HG03064 (cell line): Measurements from ENCODE around the gene FHAD1.

ENCODE experiments used
- ATAC-seq: cut with Tn5 transposase; IDR thresholded peaks from one replicate; pipeline ENCODE4 v1.9.1; 2021; ENCODE audit warnings: low read depth; ENCODE audit not compliant: unreplicated experiment

FHAD1 gene

DNA sequence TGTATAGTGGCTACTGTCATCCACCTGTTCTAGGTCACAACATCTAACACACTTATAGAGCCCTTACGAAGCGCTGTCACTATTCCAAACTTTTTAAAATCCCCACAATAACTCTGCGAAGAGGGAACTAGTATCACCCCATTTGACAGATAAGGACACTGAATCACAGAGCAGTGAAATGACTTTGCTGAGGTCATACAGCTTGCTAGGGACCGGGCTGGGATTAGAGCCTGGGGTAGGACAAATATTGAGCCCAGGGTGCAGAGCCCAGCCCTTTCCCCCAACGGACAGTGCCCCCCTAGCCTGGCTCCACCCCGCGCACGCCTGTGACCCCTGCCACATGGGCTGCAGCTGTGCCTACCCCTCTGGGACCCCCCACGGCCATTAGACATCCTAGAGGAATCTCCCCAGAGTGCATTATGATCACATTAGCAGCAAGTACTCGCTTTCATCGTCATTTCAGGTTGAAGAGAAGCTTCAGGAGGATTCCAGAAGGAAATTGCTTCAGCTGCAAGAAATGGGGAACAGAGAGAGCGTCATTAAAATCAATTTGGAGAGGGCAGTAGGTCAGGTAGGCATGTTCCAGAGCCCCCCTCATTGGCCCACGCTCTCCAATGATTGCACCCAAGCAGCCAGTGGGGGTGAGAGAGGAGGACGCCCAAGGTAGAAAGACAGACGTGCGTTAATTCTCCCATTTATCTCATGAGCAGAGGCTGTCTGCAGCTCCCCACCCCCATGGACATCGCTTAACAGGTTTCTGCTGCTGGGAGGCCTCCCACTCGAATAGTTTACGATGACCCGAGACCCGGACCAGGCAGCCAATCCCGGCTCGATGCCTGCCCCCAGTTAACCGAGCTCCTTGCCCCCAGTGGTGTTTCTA lies 77.2 kb downstream of the FHAD1 start:
- no peak for ATAC-seq

DNA sequence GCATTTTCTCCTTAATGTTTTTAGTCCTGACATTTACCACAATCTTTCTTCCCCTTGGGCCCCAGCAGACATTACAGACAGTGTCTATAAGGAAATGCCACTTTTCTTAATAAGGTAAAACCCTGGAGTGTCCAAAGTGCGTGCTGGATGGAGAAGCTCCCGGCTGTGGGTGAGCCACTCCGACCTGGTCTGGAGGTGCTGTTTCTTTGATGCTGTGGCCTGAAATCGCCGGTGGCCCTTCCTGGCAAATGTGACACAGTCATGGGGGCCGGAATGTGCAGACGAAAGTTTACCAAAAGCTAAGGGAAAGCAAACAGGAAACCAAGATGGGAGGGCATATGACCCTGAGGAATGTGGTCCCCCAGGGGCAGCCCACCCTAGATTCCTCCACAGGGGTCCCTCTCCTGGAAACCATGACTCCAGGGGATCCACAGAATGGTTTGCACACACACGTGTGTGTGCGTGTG lies 77.9 kb downstream of the FHAD1 start:
- no peak for ATAC-seq

DNA sequence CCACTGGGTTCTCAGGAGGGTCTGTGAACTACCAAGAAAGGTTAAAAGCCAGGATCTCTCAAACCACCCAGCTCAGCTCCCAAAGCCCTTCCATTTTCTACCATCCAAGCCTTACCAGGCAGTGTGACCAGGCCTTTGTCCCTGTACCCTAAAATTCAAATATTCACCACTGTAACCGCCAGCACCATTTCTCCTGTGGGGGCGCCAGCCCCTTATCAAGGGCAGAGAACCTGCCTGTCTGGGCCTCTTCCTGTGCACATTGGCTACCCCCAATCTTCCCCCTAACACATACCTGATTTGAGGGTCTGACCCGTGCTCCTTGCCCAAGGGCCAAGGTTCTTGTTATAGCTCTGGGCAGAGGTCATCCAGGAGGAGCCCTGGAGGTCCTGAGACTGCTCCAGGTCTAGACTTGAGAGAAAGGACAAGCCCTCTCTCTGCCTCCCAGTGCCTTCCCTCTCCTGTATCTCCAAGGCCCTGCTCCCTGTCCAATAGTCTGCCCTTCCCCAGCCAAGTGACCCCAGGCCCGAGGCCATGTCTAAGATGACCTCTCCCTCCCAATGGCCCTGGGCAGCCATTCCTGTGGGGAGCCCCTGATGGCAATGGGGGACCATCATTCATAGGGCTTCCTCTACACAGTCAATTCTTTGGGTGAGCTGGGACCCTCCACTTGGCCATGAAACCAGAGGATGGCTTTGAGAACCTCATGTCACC lies 78.5 kb downstream of the FHAD1 start:
- ATAC-seq, result no peak

- ATAC-seq, result no peak
These were observed 79.9 kb downstream of the FHAD1 start for GRCh38 chr1:15326691-15327588.

GRCh38 chr1:15328351-15329103 lies 81.5 kb downstream of the FHAD1 start:
- ATAC-seq, result no peak

DNA sequence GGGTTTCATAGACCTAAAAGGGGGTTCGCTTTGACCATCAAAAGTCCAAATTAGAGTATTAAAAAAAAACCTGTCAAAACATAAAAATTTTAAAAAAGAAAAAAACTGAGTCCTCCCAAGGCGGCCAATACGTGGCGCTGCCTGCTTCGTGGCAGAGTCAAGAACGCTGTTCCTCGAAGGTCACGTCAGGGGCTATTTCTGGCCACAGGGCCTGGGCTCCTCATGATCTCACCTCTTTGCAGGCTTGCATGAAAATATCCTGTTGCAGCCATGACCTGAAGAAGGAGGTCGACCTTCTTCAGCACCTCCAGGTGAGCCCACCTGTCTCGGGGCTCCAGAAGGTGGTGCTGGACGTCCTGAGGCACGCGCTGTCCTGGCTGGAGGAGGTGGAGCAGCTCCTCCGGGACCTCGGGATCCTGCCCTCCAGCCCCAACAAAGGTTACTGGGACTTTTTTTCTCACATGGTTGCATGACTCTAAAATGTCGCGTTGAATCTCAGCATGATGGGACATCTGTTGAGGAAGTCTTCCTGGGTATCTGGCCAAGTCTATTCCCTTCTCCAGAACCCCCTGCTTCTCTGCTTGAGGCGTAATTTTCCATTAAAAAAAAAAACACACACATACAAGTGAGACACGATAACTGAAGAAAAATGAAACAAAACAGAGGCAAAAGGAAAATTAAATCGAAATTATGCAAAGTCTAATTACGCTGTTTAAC lies 82.2 kb downstream of the FHAD1 start:
- ATAC-seq, result no peak

GRCh38 chr1:15330028-15330427 lies 83.0 kb downstream of the FHAD1 start:
- no peak for ATAC-seq

DNA sequence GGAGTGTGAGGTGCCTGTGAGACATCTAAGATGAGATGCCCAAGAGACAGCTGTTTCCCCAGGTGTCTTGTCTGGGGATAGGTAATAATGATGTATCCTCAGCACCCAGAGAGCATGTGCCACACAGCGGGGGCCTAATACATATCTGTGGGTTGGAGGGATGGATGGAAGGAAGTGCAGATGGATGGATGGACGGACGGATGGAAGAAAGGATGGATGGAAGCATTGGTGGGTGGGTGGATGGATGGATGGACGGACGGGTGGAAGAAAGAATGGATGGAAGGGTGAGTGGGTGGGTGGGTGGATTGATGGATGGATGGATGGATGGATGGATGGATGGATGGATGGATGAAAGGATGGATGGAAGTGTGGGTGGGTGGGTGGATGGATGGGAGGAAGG lies 84.2 kb downstream of the FHAD1 start:
- no peak for ATAC-seq

GRCh38 chr1:15331734-15332133 lies 84.7 kb downstream of the FHAD1 start:
- no peak for ATAC-seq

DNA sequence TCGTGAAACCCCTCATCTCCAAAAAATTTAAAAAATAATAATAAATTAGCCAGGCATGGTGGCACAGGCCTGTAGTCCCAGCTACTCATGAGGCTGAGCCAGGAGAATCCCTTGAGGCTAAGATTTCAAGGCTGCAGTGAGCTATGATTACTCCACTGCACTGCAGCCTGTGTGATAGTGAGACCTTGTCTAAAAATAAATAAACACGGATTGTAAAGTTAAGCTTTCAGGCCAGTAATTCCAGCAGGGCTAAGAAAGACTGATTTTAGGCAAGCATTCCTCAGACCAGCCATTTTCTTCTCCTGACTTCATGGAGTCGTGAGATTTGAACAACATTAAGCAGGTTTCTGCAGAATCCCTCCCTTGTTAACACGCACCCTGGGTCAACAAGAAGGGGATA lies 85.5 kb downstream of the FHAD1 start:
- no peak for ATAC-seq

- ATAC-seq, result no peak
These were observed 86.1 kb downstream of the FHAD1 start for GRCh38 chr1:15332952-15333715.

DNA sequence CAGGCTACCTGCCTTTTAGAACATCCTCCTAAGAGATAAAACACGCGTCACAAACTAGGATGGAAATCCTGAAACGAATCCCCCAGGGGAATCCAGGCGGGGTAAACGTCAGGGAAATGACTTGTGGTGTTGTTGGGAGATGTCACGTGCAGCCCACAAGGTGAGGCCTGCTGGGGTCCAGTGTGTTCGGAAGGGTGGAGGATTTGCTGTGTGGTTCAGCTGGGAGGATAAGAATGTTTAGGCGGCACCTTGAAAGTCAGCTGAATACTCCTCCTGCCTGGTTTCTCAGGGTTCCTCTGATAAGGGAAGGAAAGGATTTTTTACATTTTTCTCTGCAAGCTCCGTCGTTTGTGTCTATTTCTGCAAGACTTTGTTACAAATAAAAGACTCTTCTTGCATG lies 88.0 kb downstream of the FHAD1 start:
- no peak for ATAC-seq

- no peak for ATAC-seq
These were observed 89.8 kb downstream of the FHAD1 start for GRCh38 chr1:15336866-15337265.

DNA sequence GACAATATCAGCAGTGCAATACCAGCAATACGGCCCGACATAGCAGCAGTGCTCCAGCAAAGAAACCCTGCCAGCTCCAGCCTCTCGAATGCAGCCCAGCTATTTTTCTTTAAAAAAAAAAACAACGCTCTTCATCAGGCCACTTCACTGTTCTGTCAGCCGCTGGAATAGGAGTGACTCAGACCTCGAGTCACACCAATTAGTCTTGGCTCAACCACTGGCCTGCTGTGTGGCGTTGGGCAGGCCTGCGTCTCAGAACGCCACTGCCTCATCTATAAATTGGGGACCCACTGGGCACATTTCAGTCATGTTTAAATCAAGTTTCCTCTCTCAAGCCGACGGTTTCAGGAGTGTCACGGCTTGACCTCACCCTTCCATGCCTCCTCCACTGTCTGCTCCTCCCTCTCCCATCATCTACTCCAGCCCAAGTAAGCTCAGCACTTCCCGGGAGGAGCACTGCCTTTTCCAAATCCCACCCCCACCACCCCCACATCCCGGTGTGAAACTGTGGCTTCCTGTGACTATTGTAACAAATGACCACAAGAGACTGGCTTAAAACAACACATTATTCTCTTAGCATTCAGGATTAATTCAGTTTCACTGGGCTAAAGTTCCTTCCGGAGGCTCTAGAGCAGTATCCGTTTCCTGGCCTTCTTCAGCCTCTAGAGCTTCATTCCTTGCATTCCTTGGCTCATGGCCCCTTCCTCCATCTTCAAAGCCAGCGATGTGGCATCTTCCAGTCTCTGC lies 90.8 kb downstream of the FHAD1 start:
- ATAC-seq, result no peak

- ATAC-seq, result no peak
These were observed 92.5 kb downstream of the FHAD1 start for GRCh38 chr1:15339570-15339969.

- no peak for ATAC-seq
These were observed 94.2 kb downstream of the FHAD1 start for GRCh38 chr1:15341228-15341627.

DNA sequence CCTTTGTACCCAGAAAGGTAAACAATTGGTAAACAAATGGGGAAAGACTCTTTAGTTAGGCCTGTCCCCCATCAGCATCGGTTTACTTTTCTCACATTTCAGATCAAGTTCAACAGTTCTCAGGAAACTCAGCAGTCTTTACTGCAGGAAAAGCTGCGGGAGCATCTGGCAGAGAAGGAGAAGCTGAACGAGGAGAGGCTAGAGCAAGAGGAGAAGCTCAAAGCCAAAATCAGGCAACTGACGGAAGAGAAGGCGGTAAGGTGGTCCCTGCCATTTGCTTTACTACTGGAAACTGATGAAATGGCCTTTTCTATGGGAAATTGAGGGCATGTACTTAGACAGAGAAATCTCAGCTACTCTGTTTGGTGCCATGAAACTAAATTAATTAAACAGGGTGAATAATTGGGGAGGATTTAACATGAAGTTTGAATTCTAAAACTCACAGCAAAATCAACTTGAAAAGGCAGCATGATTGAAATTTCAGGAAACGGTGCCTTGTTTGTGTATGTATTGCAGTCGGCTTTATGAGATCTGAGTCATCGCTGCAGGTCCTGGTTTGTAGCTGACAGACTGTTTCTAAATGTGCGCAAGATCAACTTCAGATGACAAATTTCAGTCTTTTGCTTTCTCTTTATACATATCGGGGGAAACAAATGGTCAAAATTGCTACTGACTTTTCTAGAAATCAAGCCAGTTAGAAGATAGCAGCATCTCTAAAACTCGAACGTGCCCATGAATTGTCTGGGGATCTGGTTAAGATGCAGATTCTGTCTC lies 94.8 kb downstream of the FHAD1 start:
- no peak for ATAC-seq
